Panc1 (cell line): ENCODE measurements around the gene TMEM92. TPM values are rescaled to one million over a fixed set of nuclear protein-coding genes. Genes with fewer than 3 reads are reported as not detected.

Source experiments
- ATAC-seq: fragments of 200-7000 bp; cut with Tn5 transposase; 2 replicates; pipeline ENCODE4 v1.9.1; 2020; ENCODE audit warnings: mild to moderate bottlenecking, moderate library complexity
- BruUV-seq: library from RNA; stranded (reverse); fragments of 400-500 nt; replicated peaks from 2 replicates; lab custom pipeline; 2021; lab: Mats Ljungman, UMichigan
- CTCF ChIA-PET: fragments of 300-600 bp; sonication (Branson Sonifier 250); formaldehyde crosslinking; loops from one replicate; lab custom pipeline; 2022; ENCODE audit warnings: antibody characterized with exemption; lab: Charles Lee
- POLR2A ChIA-PET: fragments of 300-600 bp; sonication (Branson Sonifier 250); formaldehyde crosslinking; loops from one replicate; lab custom pipeline; 2022; ENCODE audit warnings: antibody characterized with exemption; lab: Charles Lee
- DNase-seq: peaks from one replicate; pipeline ENCODE4 v3.0.0-alpha.2; 2010; ENCODE audit warnings: low read depth, low spot score
- H3K27ac ChIP-seq: 2 replicates; pipeline ENCODE4 v1.5.1; 2011; ENCODE audit warnings: mild to moderate bottlenecking, low read length, inconsistent platforms
- H3K27me3 ChIP-seq: fragments of 200-500 bp; sonication (Bioruptor generic); 2 replicates; pipeline ENCODE4 v1.6.0; 2014; ENCODE audit warnings: low read length, inconsistent platforms; ENCODE audit not compliant: control insufficient read depth, insufficient read depth
- H3K36me3 ChIP-seq: fragments of 200-500 bp; sonication (Bioruptor generic); 2 replicates; pipeline ENCODE4 v1.5.1; 2014; ENCODE audit warnings: inconsistent platforms, mild to moderate bottlenecking, low read length, moderate library complexity; ENCODE audit not compliant: control insufficient read depth, insufficient read depth
- H3K4me1 ChIP-seq: 2 replicates; pipeline ENCODE4 v1.5.1; 2011; ENCODE audit warnings: inconsistent platforms, mild to moderate bottlenecking, low read length, moderate library complexity; ENCODE audit not compliant: control insufficient read depth, insufficient read depth
- H3K4me3 ChIP-seq, 2 experiments: 2 replicates each; pipeline ENCODE4 v1.5.1; 2011 to 2012; ENCODE audit warnings: low read depth in 2 of 2, low read length in 2 of 2, mild to moderate bottlenecking in 2 of 2, inconsistent platforms in 1 of 2, moderate library complexity in 1 of 2
- H3K9me3 ChIP-seq: fragments of 200-500 bp; sonication (Bioruptor generic); 2 replicates; pipeline ENCODE4 v1.5.1; 2014; ENCODE audit warnings: low read depth, mild to moderate bottlenecking, inconsistent platforms, low read length, moderate library complexity; ENCODE audit not compliant: control insufficient read depth, insufficient read depth
- CTCF ChIP-seq: fragments of 450-650 bp; IDR thresholded peaks from 2 replicates; pipeline ENCODE4 v1.5.1; 2017; ENCODE audit warnings: mild to moderate bottlenecking
- POLR2AphosphoS5 ChIP-seq: IDR thresholded peaks from 2 replicates; pipeline ENCODE4 v1.6.1; 2012; ENCODE audit warnings: mild to moderate bottlenecking, low read depth, low read length, moderate library complexity
- REST ChIP-seq, 2 experiments: IDR thresholded peaks; 2 replicates each; pipeline ENCODE4 v1.6.1; 2011 to 2012; ENCODE audit warnings: low read depth in 2 of 2, control low read depth in 1 of 2, low read length in 1 of 2, mild to moderate bottlenecking in 1 of 2, moderate library complexity in 1 of 2; ENCODE audit not compliant: insufficient read depth in 1 of 2
- SIN3A ChIP-seq: IDR thresholded peaks from 2 replicates; pipeline ENCODE4 v1.6.1; 2012; ENCODE audit warnings: low read depth, mild to moderate bottlenecking, low read length, moderate library complexity, borderline replicate concordance; ENCODE audit not compliant: insufficient read depth
- TCF7L2 ChIP-seq: IDR thresholded peaks from 2 replicates; pipeline ENCODE4 v1.6.1; 2011; ENCODE audit warnings: mild to moderate bottlenecking, low read depth, low read length, inconsistent platforms
- in situ Hi-C: cut with HindIII; loops from 2 replicates; pipeline ENCODE4 v1.10.0; 2016; ENCODE audit warnings: low sequenced_read_pairs, low pct_unique_long_range_greater_than_20kb
- intact Hi-C: fragments of 100-400 bp; cut with micrococcal nuclease; formaldehyde crosslinking; loops from one replicate; pipeline ENCODE4 v1.10.0; 2022; ENCODE audit not compliant: unreplicated experiment
- total RNA-seq: library from RNA; stranded (reverse); gene quantifications from one replicate; pipeline ENCODE4 v1.2.1, GENCODE V29; 2021; ENCODE audit not compliant: unreplicated experiment

Gene TMEM92
- total RNA-seq, 1 experiment from 2014 or later, result 0.54 TPM

- no peak for ATAC-seq
- no peak for DNase-seq
- H3K9me3 ChIP-seq, result no peaks in the 10 kb centered on the region
- TF ChIP-seq REST (IDR thresholded peaks at IDR 0.05; ENCODE audit: insufficient read depth in 1 of 2, low read depth in 2 of 2, low read length in 1 of 2) (no peak), CTCF (no peak), TCF7L2 (no peak), POLR2AphosphoS5 (no peak), SIN3A (no peak)
- in situ Hi-C loops (no loop called here), intact Hi-C loops (no loop called here)
- H3K27ac ChIP-seq, result no peak overlapping the region
- no peaks in the 10 kb centered on the region for H3K36me3 ChIP-seq
- H3K4me1 ChIP-seq, result peaks cover 13% of the 10 kb centered on the region
- ChIA-PET POLR2A (no interaction called here), CTCF (no interaction called here)
- no TSS peak for BruUV-seq
- no peak overlapping the region for H3K4me3 ChIP-seq
- no peaks in the 10 kb centered on the region for H3K27me3 ChIP-seq
These were observed 13.8 kb upstream of the TMEM92 start for GRCh38 chr17:50260501-50260911.

DNA sequence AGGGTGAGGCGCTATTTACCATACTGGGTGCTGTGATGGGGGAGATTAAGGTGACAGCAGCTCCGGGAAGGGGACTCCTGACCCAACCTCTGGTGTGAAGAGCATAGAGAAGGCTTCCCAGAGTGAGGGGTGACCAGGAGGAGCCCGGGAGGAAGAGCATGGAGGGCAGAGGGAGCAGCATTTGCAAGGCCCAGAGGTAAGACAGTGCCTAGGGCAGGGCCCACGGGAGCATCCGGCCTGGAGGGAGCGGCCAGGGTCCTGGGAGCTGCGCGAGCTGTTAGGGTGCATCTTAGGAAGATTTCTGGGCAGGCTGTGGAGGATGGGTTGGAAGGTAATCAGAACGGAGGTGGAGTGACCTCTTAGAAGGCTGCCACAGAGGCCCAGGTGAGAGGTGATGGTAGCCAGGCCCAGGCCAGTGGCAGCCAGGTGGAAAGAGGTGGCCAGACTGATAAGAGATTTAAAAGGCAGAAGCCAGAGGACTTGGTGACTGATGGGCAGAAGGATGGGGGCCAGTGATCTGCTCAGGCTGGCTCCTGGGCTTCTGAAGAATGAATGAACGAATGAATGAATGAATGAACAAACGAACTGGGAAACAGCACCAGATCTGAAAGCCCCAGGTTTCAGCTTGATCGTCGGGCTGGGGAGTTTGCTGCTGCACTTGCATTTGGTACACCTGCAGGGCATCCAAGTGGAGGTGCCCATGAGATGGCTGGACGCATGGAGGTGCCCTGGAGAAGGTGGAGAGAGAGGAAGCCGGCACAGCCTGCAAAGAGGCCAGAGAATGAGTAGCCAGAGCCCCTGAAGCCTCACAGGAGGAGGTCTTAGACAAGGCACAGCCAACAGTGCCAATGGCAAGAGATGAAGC, 13.0 kb upstream of the TMEM92 start:
- POLR2A ChIA-PET, result no interaction called here
- H3K4me3 ChIP-seq, result no peak overlapping the region
- TF ChIP-seq CTCF (no peak), POLR2AphosphoS5 (no peak), TCF7L2 (no peak), REST (IDR thresholded peaks at IDR 0.05; ENCODE audit: insufficient read depth in 1 of 2, low read depth in 2 of 2, low read length in 1 of 2) (no peak), SIN3A (no peak)
- no peak overlapping the region for H3K27ac ChIP-seq
- in situ Hi-C loops, result no loop called here
- no peaks in the 10 kb centered on the region for H3K36me3 ChIP-seq
- H3K27me3 ChIP-seq, result no peaks in the 10 kb centered on the region
- CTCF ChIA-PET, result no interaction called here
- BruUV-seq, result no TSS peak
- H3K9me3 ChIP-seq, result no peaks in the 10 kb centered on the region
- intact Hi-C loops, result no loop called here
- ATAC-seq (no peak), DNase-seq (no peak)
- peaks cover 21% of the 10 kb centered on the region for H3K4me1 ChIP-seq
